IMR-90 (cell line): ENCODE data around the gene PAWR. TPM values are rescaled to one million over a fixed set of nuclear protein-coding genes. Genes with fewer than 3 reads are reported as not detected.
A peak's percentile ranks its signal among the peaks of the same experiment; 100 is the strongest.

ENCODE experiments used
- ATAC-seq: fragments of 200-7000 bp; cut with Tn5 transposase; 2 replicates; pipeline ENCODE4 v1.9.1; 2020; ENCODE audit warnings: low read depth, mild to moderate bottlenecking, moderate library complexity
- BruUV-seq: library from RNA; stranded (reverse); fragments of 400-500 nt; replicated peaks from 2 replicates; lab custom pipeline; 2021; lab: Mats Ljungman, UMichigan
- CTCF ChIA-PET: fragments of 300-600 bp; formaldehyde crosslinking; extraction: SDS; loops from one replicate; lab custom pipeline; 2021; ENCODE audit warnings: antibody characterized with exemption; lab: Yijun Ruan, JAX
- POLR2A ChIA-PET: fragments of 300-600 bp; sonication (Branson Sonifier 250); formaldehyde crosslinking; loops from one replicate; lab custom pipeline; 2022; ENCODE audit warnings: antibody characterized with exemption; ENCODE audit not compliant: unreplicated experiment; lab: Charles Lee
- DNase-seq: peaks from one replicate; pipeline ENCODE4 v3.0.0; 2013
- H2AFZ ChIP-seq: replicated peaks from 2 replicates; pipeline ENCODE3; 2013; ENCODE audit warnings: low read length, mild to moderate bottlenecking; ENCODE audit not compliant: poor library complexity
- H2AK5ac ChIP-seq: 2 replicates; pipeline ENCODE4 v1.6.1; 2013; ENCODE audit warnings: low read depth, low read length, inconsistent platforms
- H2AK9ac ChIP-seq: replicated peaks from 2 replicates; pipeline ENCODE3; 2013; ENCODE audit warnings: mild to moderate bottlenecking, low read depth, low read length, moderate library complexity; ENCODE audit not compliant: poor library complexity
- H2BK120ac ChIP-seq: 2 replicates; pipeline ENCODE4 v1.6.1; 2013; ENCODE audit warnings: low read depth, low read length, inconsistent platforms
- H2BK15ac ChIP-seq: 3 replicates; pipeline ENCODE4 v1.6.1; 2013; ENCODE audit warnings: low read depth, low read length, inconsistent platforms
- H2BK20ac ChIP-seq: 2 replicates; pipeline ENCODE4 v1.6.1; 2013; ENCODE audit warnings: low read depth, mild to moderate bottlenecking, inconsistent platforms, low read length, moderate library complexity
- H2BK5ac ChIP-seq: 2 replicates; pipeline ENCODE4 v1.6.1; 2013; ENCODE audit warnings: mild to moderate bottlenecking, low read depth, low read length, inconsistent platforms; ENCODE audit not compliant: poor library complexity, severe bottlenecking
- H3K14ac ChIP-seq: replicated peaks from 2 replicates; pipeline ENCODE4 v1.6.1; 2013; ENCODE audit warnings: low read depth, low read length, inconsistent platforms
- H3K18ac ChIP-seq: 2 replicates; pipeline ENCODE4 v1.6.1; 2013; ENCODE audit warnings: low read depth, low read length, control low read depth
- H3K23ac ChIP-seq: 2 replicates; pipeline ENCODE4 v1.6.1; 2013; ENCODE audit warnings: low read depth, low read length, inconsistent platforms
- H3K27ac ChIP-seq: 2 replicates; pipeline ENCODE4 v1.5.1; 2013; ENCODE audit warnings: mild to moderate bottlenecking, control low read depth, low read length; ENCODE audit not compliant: insufficient read depth
- H3K27me3 ChIP-seq: 2 replicates; pipeline ENCODE4 v1.6.1; 2013; ENCODE audit warnings: low read length; ENCODE audit not compliant: control insufficient read depth, insufficient read depth
- H3K36me3 ChIP-seq: 2 replicates; pipeline ENCODE4 v1.6.1; 2013; ENCODE audit warnings: low read length, mixed read lengths; ENCODE audit not compliant: control insufficient read depth, insufficient read depth
- H3K4ac ChIP-seq: 2 replicates; pipeline ENCODE4 v1.6.1; 2013; ENCODE audit warnings: low read depth, low read length, inconsistent platforms
- H3K4me1 ChIP-seq: 2 replicates; pipeline ENCODE4 v1.6.1; 2013; ENCODE audit warnings: low read length, mixed read lengths; ENCODE audit not compliant: control insufficient read depth, insufficient read depth
- H3K4me2 ChIP-seq: 2 replicates; pipeline ENCODE4 v1.6.1; 2013; ENCODE audit warnings: low read depth, mild to moderate bottlenecking, control low read depth, low read length, moderate library complexity
- H3K4me3 ChIP-seq: 2 replicates; pipeline ENCODE4 v1.5.1; 2013; ENCODE audit warnings: low read depth, mild to moderate bottlenecking, control low read depth, low read length, moderate library complexity; ENCODE audit not compliant: insufficient read depth
- H3K56ac ChIP-seq: 2 replicates; pipeline ENCODE4 v1.6.1; 2013; ENCODE audit warnings: low read length, inconsistent platforms; ENCODE audit not compliant: insufficient read depth; ENCODE audit errors: extremely low read depth
- H3K79me1 ChIP-seq, 2 experiments: 2 replicates each; pipeline ENCODE4 v1.6.1; 2013; ENCODE audit warnings: low read length in 2 of 2, inconsistent platforms in 1 of 2, low read depth in 1 of 2
- H3K9ac ChIP-seq: 2 replicates; pipeline ENCODE4 v1.6.1; 2013; ENCODE audit warnings: low read depth, low read length, control low read depth
- H3K9me1 ChIP-seq: 2 replicates; pipeline ENCODE4 v1.6.1; 2013; ENCODE audit warnings: low read length, inconsistent platforms; ENCODE audit not compliant: insufficient read depth
- H3K9me3 ChIP-seq: 2 replicates; pipeline ENCODE4 v1.6.1; 2013; ENCODE audit warnings: low read length; ENCODE audit not compliant: control insufficient read depth, insufficient read depth
- H4K20me1 ChIP-seq: 2 replicates; pipeline ENCODE4 v1.6.1; 2013; ENCODE audit warnings: low read length, inconsistent platforms; ENCODE audit not compliant: insufficient read depth
- H4K5ac ChIP-seq: 2 replicates; pipeline ENCODE4 v1.6.1; 2013; ENCODE audit warnings: mild to moderate bottlenecking, low read depth, low read length, control low read depth
- H4K8ac ChIP-seq, 2 experiments: 2 replicates each; pipeline ENCODE4 v1.6.1; 2013; ENCODE audit warnings: low read depth in 2 of 2, low read length in 2 of 2, control low read depth in 1 of 2, inconsistent platforms in 1 of 2
- H4K91ac ChIP-seq: 2 replicates; pipeline ENCODE4 v1.6.1; 2013; ENCODE audit warnings: low read depth, low read length, inconsistent platforms; ENCODE audit not compliant: insufficient read depth
- CEBPB ChIP-seq: IDR thresholded peaks from 2 replicates; pipeline ENCODE4 v1.6.1; 2012; ENCODE audit warnings: low read depth, low read length, improper control_type of control experiment
- FOS ChIP-seq: fragments of 150-350 bp; IDR thresholded peaks from 2 replicates; pipeline ENCODE4 v1.6.1; 2016; ENCODE audit warnings: low read depth, low read length
- NFE2L2 ChIP-seq: fragments of 150-350 bp; IDR thresholded peaks from 2 replicates; pipeline ENCODE4 v1.6.1; 2016; ENCODE audit warnings: low read depth, mild to moderate bottlenecking, low read length
- WGBS, 2 experiments: methylation state at CpG; one replicate each; pipeline versions ENCODE4 v1.1.5 to v1.1.7; 2013; ENCODE audit warnings: missing lambda C conversion rate in 2 of 2; ENCODE audit not compliant: insufficient read length in 1 of 2; ENCODE audit errors: extremely low coverage in 2 of 2; 5-methylcytosine and 5-hydroxymethylcytosine counted together
- dilution Hi-C: fragments of 300-500 bp; cut with HindIII; formaldehyde crosslinking; loops from one replicate; pipeline ENCODE4 v1.14.3; 2018; ENCODE audit warnings: low sequenced_read_pairs; ENCODE audit not compliant: unreplicated experiment
- in situ Hi-C: fragments of 300-500 bp; cut with MboI; formaldehyde crosslinking; loops from 3 replicates; pipeline ENCODE4 v1.14.3; 2019; ENCODE audit warnings: low sequenced_read_pairs, inconsistent platforms, mixed read lengths
- intact Hi-C: fragments of 100-400 bp; cut with micrococcal nuclease; formaldehyde crosslinking; loops from 2 replicates; pipeline ENCODE4 v1.10.0; 2022
- polyA plus RNA-seq, 3 experiments: library from polyadenylated mRNA; depleted of rRNA; stranded (reverse); fragments of >200 nt; gene quantifications; 2 replicates each; pipeline ENCODE4 v1.2.3, GENCODE V29; 2012; ENCODE audit warnings: low replicate concordance in 1 of 3
- total RNA-seq: library from RNA; depleted of rRNA; stranded (reverse); fragments of >200 nt; gene quantifications from 2 replicates; pipeline ENCODE4 v1.2.3, GENCODE V29; 2012

The PAWR gene
- total and polyA plus RNA-seq, 2 of the 4 experiments (the other 2 are of a cell fraction), result 13.2 to 13.6 TPM

DNA sequence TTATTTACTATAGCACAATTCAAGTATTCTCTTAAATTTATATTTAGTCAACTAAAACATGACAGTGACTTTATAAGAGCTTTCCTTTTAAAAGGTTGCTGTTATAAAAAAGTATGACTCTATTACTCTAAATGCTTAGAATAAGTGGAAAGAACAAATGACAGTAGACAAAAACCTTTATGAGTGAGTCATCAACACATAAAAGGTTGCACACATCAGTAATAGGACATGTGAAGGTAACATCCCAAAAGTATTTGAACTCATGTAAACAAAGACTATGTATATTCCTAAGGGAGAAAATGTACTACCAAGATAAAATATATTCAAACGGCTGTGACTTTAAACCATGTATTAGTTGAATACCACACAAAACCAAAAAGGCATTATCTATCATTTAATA, 98.8 kb downstream of the PAWR start:
- ATAC-seq (no peak), DNase-seq (peak; percentile 14)
- ChIA-PET CTCF (no interaction called here), POLR2A (no interaction called here)
- Histone ChIP-seq H3K9me3 (no peaks in the 10 kb centered on the region), H2AK5ac (no peak overlapping the region), H4K20me1 (no peaks in the 10 kb centered on the region), H3K23ac (no peak overlapping the region), H3K36me3 (no peaks in the 10 kb centered on the region; the same call in 1 of the 2 replicates), H4K91ac (no peak overlapping the region), H2BK20ac (no peak overlapping the region), H2AFZ (no peak overlapping the region), H4K8ac (no peak overlapping the region), H3K18ac (no peak overlapping the region), H3K27me3 (no peaks in the 10 kb centered on the region), H2BK5ac (no peak overlapping the region), H3K27ac (no peak overlapping the region), H3K79me1 (peaks cover 8% of the 10 kb centered on the region in 2 experiments; a peak in 3 of 4 replicates), H3K14ac (no peak overlapping the region), H3K4me1 (no peaks in the 10 kb centered on the region), H3K9me1 (peaks cover 2% of the 10 kb centered on the region; the same call in 1 of the 2 replicates), H3K4me3 (no peak overlapping the region), H4K5ac (no peak overlapping the region), H2BK15ac (no peak overlapping the region), H3K4me2 (no peak overlapping the region), H3K4ac (no peak overlapping the region), H3K56ac (no peak overlapping the region), H3K9ac (no peak overlapping the region), H2AK9ac (no peak overlapping the region), H2BK120ac (no peak overlapping the region)
- in situ Hi-C loops (no loop called here), dilution Hi-C loops (no loop called here), intact Hi-C loops (no loop called here)
- WGBS, 2 experiments, result no CpG with 5 or more reads among the region's 1 CpG
- no peak for TF ChIP-seq NFE2L2
- TF ChIP-seq CEBPB, result no peak
- TF ChIP-seq FOS, result peak; percentile 12; the same call in 1 of the 2 replicates
- no TSS peak for BruUV-seq
